Measurements from ENCODE around the gene SLC39A11. TPM values are rescaled to one million over a fixed set of nuclear protein-coding genes. Genes with fewer than 3 reads are reported as not detected.

Gene SLC39A11
- total and polyA plus RNA-seq, 12 donors, result 7.0 to 91.4 (median 22.7) TPM

DNA sequence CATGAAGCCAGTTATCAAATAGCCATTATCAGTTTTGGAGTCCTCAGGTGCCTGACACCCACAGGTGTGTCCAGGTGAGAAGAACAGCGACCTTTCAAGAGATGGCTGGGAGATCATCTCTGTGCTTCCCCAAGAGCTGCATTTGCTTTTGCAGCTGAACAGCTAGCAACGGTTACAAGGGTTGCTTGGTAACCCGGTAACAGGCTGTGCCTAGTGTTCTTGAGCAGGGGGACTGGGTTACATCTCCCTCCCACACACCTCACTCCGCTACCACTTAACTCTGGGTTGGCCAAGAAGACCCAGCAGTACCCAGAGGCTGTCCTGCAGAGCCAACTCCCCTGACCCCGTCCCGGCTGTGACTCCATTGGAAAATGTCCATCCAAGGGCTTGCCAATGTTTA, 147.0 kb downstream of the SLC39A11 start:
- DNase-seq, result no peak
- Histone ChIP-seq H3K4me3 (no peak overlapping the region), H3K27me3 (no peaks in the 10 kb centered on the region), H3K36me3 (replicated peaks in 1 of 2) (no peaks in the 10 kb centered on the region), H3K4me1 (replicated peaks in 1 of 2) (no peaks in the 10 kb centered on the region), H3K9me3 (replicated peaks in 1 of 3) (no peaks in the 10 kb centered on the region), H3K27ac (no peak overlapping the region)
- intact Hi-C loops (cut with DNase I), result no loop called here
- WGBS, 4 donors, result 88 to 91% (median 90%) methylated on average over 6 of the region's 6 CpGs
- TF ChIP-seq POLR2A (IDR thresholded peaks at IDR 0.05), result no peak
- TF ChIP-seq, protein P1, sequence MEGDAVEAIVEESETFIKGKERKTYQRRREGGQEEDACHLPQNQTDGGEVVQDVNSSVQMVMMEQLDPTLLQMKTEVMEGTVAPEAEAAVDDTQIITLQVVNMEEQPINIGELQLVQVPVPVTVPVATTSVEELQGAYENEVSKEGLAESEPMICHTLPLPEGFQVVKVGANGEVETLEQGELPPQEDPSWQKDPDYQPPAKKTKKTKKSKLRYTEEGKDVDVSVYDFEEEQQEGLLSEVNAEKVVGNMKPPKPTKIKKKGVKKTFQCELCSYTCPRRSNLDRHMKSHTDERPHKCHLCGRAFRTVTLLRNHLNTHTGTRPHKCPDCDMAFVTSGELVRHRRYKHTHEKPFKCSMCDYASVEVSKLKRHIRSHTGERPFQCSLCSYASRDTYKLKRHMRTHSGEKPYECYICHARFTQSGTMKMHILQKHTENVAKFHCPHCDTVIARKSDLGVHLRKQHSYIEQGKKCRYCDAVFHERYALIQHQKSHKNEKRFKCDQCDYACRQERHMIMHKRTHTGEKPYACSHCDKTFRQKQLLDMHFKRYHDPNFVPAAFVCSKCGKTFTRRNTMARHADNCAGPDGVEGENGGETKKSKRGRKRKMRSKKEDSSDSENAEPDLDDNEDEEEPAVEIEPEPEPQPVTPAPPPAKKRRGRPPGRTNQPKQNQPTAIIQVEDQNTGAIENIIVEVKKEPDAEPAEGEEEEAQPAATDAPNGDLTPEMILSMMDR (IDR thresholded peaks at IDR 0.05), result no peak

DNA sequence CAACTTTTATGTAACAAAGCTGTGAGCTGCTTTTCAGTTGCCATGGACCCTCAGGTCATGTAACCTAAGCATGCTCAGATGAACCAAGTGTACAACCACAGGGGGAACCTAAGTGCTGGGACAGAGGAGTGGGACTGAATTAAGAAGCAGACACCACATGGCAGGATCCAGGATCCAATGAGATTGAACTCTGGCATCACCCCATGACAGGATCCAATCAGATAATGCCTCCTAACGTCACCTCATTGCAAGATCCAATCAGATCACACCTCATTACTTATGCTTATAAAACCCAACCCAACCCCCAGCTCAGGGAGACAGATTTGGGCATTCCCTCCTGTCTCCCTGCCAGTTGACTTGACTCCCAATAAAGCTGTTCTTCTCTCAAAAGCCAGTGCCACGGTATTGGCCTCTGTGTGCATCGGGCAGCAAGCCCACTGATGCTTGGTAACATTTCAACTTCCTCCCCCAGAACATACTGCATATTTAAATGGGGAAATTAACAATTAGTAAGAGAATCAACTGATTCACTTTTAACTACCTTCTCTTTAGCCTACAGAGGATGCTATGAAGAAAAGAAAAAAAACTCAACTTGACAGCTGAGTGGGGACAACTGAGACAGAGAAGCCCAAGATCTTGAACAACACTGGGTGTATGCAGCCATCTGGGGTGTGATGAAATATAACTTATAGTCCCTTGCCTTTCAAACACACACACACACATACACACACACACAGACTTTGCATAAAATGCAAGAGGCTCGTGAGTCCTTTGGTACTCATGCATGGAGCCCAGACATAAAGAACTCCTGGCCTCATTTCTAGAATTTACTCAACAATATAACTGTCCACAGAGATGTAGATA, 148.4 kb downstream of the SLC39A11 start:
- no peaks in the 10 kb centered on the region for H3K27me3 ChIP-seq
- intact Hi-C loops (cut with DNase I), result no loop called here
- no peak overlapping the region for H3K27ac ChIP-seq
- no peaks in the 10 kb centered on the region for H3K9me3 ChIP-seq (replicated peaks in 1 of 3)
- no peak overlapping the region for H3K4me3 ChIP-seq
- H3K36me3 ChIP-seq (replicated peaks in 1 of 2), result no peaks in the 10 kb centered on the region
- 91 to 98% (median 96%) methylated on average over 4 of the region's 4 CpGs for WGBS, 4 donors
- no peak for TF ChIP-seq POLR2A (IDR thresholded peaks at IDR 0.05)
- TF ChIP-seq, protein P1 (IDR thresholded peaks at IDR 0.05), result no peak
- no peaks in the 10 kb centered on the region for H3K4me1 ChIP-seq (replicated peaks in 1 of 2)
- no peak for DNase-seq

DNA sequence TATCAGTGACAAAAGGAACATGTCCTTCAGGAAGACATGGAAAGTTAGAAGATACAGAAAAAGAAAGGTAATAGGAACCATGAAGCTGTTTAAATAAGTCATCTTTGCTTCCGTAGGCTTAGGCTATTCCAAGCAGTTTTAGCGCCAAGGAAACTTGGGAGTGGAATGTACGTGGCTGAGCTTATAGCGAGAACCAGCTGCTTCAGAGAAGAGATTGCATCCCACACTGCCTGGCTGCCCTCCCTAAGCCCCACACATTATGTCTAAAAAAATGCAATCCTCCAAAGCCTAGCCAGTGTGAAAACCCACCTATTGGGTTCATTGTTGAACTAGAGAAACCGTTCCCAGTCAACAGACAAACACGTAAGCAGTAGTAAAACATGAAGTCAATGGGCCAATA, 149.9 kb downstream of the SLC39A11 start:
- no peaks in the 10 kb centered on the region for H3K9me3 ChIP-seq (replicated peaks in 1 of 3)
- no peaks in the 10 kb centered on the region for H3K27me3 ChIP-seq
- no peaks in the 10 kb centered on the region for H3K4me1 ChIP-seq (replicated peaks in 1 of 2)
- H3K36me3 ChIP-seq (replicated peaks in 1 of 2), result no peaks in the 10 kb centered on the region
- TF ChIP-seq, protein P1 (IDR thresholded peaks at IDR 0.05), result no peak
- TF ChIP-seq POLR2A (IDR thresholded peaks at IDR 0.05), result no peak
- H3K27ac ChIP-seq, result no peak overlapping the region
- no peak for DNase-seq
- 92 to 98% (median 94%) methylated on average over 6 of the region's 6 CpGs for WGBS, 4 donors
- H3K4me3 ChIP-seq, result no peak overlapping the region
- intact Hi-C loops (cut with DNase I), result no loop called here

DNA sequence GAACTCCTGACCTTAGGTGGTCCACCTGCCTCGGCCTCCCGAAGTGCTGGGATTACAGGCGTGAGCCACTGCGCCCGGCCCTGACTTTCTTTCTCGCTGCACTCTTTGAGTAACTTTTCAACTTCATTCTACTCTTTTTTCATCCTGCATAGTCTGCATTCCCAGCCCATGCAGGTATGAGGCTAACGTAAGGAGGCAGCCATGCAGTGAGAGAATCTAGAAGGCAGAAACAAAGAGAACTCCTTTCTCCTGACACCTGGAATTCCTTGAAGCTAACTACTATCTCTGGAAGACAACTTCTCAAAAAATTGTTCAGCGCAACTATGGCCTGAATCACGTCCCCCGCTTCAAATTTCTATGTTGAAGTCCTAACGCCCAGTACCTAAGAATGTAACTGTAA, 152.0 kb downstream of the SLC39A11 start:
- Histone ChIP-seq H3K27ac (no peak overlapping the region), H3K9me3 (replicated peaks in 1 of 3) (no peaks in the 10 kb centered on the region), H3K4me3 (no peak overlapping the region), H3K27me3 (no peaks in the 10 kb centered on the region), H3K4me1 (replicated peaks in 1 of 2) (no peaks in the 10 kb centered on the region), H3K36me3 (replicated peaks in 1 of 2) (no peaks in the 10 kb centered on the region)
- 96 to 99% (median 97%) methylated on average over 11 of the region's 11 CpGs for WGBS, 4 donors
- TF ChIP-seq, protein P1 (IDR thresholded peaks at IDR 0.05), result no peak
- no peak for TF ChIP-seq POLR2A (IDR thresholded peaks at IDR 0.05)
- no peak for DNase-seq
- intact Hi-C loops (cut with DNase I), result no loop called here
